ENCODE measurements around the gene AGAP3.

DNA sequence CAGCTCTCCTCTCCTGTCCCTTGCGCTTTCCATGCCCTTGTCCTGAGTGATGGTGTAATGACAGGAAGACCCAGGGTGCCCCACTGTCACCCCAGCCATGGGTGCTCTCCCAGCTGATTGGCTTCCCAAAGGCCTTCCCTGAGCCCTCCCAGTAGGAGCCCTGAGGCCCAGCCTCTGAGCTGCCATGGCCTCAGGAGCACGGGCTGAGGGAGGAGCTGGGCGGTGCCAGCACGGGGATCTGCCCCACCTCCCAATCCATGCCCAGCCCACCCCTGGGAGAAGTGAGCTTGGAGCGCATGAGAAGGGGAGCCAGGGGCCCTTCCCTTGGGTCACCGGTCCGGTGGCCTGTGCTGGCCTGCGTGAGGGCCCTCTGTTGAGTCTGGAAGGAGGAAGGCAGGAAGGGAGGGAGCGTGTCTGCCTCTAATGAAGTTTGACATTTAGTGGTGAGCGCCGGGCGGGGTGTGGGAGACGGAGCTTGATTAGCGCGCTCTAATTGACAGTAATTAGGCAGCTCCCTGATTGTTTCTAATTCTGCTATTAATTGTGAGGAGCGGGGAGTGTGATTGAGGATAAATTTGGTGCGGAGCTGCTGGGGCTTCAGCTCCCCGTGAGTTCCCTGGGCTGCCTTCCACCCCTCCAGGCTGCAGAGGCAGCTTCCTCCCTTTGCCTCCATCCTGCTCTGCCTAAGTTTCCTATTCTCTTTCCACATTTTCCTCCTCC lies 53.0 kb downstream of the AGAP3 start:
- TF ChIP-seq, protein P1, sequence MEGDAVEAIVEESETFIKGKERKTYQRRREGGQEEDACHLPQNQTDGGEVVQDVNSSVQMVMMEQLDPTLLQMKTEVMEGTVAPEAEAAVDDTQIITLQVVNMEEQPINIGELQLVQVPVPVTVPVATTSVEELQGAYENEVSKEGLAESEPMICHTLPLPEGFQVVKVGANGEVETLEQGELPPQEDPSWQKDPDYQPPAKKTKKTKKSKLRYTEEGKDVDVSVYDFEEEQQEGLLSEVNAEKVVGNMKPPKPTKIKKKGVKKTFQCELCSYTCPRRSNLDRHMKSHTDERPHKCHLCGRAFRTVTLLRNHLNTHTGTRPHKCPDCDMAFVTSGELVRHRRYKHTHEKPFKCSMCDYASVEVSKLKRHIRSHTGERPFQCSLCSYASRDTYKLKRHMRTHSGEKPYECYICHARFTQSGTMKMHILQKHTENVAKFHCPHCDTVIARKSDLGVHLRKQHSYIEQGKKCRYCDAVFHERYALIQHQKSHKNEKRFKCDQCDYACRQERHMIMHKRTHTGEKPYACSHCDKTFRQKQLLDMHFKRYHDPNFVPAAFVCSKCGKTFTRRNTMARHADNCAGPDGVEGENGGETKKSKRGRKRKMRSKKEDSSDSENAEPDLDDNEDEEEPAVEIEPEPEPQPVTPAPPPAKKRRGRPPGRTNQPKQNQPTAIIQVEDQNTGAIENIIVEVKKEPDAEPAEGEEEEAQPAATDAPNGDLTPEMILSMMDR (conservative IDR thresholded peaks at IDR 0.05 in 1 of 2, IDR thresholded peaks at IDR 0.05 in 1 of 2; ENCODE audit: low read depth in 1 of 2, low read length in 2 of 2), result no peak
- no peak for TF ChIP-seq EZH2 (IDR thresholded peaks at IDR 0.05; ENCODE audit: low read length, missing control alignments)

All from fibroblast of lung (primary cell).